Measurements from ENCODE around the gene SPACDR. TPM values are rescaled to one million over a fixed set of nuclear protein-coding genes. Genes with fewer than 3 reads are reported as not detected.
"Not testable (repeated sequence)": the region's sequence is repeated elsewhere in the genome, so short reads cannot be mapped to it uniquely, and the experiment has no call there.

SPACDR gene
- polyA plus RNA-seq, 6 donors from 2014 or later, result 0.45 TPM; not detected in 5

GRCh38 chr7:100444311-100445278, 19.5 kb downstream of the SPACDR start:
- H3K4me3 Mint-ChIP-seq, result no peak overlapping the region
- H3K36me3 Mint-ChIP-seq, result no peaks in the 10 kb centered on the region
- ATAC-seq (ENCODE audit: low read depth in 2 of 2), result peak; percentile 35
- DNase-seq, result no peak
- H3K9me3 Mint-ChIP-seq, result no peaks in the 10 kb centered on the region
- peak overlapping the region in 4 of 6 donors; percentile 47 to 81 (median 66) for H3K27ac Mint-ChIP-seq
- H3K4me1 Mint-ChIP-seq, result peaks cover 8 to 19% (median 10%) of the 10 kb centered on the region in 3 donors
- H3K27me3 Mint-ChIP-seq, result no peaks in the 10 kb centered on the region

- no peaks in the 10 kb centered on the region for H3K27me3 Mint-ChIP-seq
- H3K4me3 Mint-ChIP-seq, result peak overlapping the region in 1 of 8 donors; percentile 65
- H3K9me3 Mint-ChIP-seq, result no peaks in the 10 kb centered on the region
- ATAC-seq (ENCODE audit: low read depth in 2 of 2), result no peak
- H3K36me3 Mint-ChIP-seq, result no peaks in the 10 kb centered on the region
- DNase-seq, result no peak
- peaks cover 8 to 19% (median 10%) of the 10 kb centered on the region in 3 donors for H3K4me1 Mint-ChIP-seq
- H3K27ac Mint-ChIP-seq, result peak overlapping the region in 4 of 6 donors; percentile 44 to 63 (median 56)
Observed at GRCh38 chr7:100443096-100443840, 20.8 kb downstream of the SPACDR start.

- ATAC-seq (ENCODE audit: low read depth in 2 of 2) (no peak), DNase-seq (no peak)
- no peaks in the 10 kb centered on the region for H3K9me3 Mint-ChIP-seq
- no peaks in the 10 kb centered on the region for H3K36me3 Mint-ChIP-seq
- H3K27me3 Mint-ChIP-seq, result no peaks in the 10 kb centered on the region
- peaks cover 8 to 19% (median 10%) of the 10 kb centered on the region in 3 donors for H3K4me1 Mint-ChIP-seq
- peak overlapping the region in 1 of 8 donors; percentile 46 for H3K4me3 Mint-ChIP-seq
- peak overlapping the region in 3 of 6 donors; percentile 26 to 85 (median 84) for H3K27ac Mint-ChIP-seq
Observed at GRCh38 chr7:100441641-100442535, 22.2 kb downstream of the SPACDR start.

- not testable (repeated sequence) for H3K36me3 Mint-ChIP-seq; ATAC-seq (ENCODE audit: low read depth in 2 of 2); H3K9me3 Mint-ChIP-seq
Observed at GRCh38 chr7:100439244-100439643, 24.8 kb downstream of the SPACDR start.

GRCh38 chr7:100438731-100439130, 25.3 kb downstream of the SPACDR start:
- not testable (repeated sequence) for ATAC-seq (ENCODE audit: low read depth in 2 of 2); DNase-seq; H3K9me3 Mint-ChIP-seq; H3K36me3 Mint-ChIP-seq; H3K27ac Mint-ChIP-seq; H3K27me3 Mint-ChIP-seq
- Mint-ChIP-seq H3K4me3 (peak overlapping the region in 1 of 8 donors; percentile 41), H3K4me1 (peaks cover 19 to 25% (median 20%) of the 10 kb centered on the region in 3 donors)

More at GRCh38 chr7:100439244-100439643, 24.8 kb downstream of the SPACDR start:
- Mint-ChIP-seq H3K4me1 (peaks cover 15 to 21% (median 18%) of the 10 kb centered on the region in 3 donors), H3K4me3 (peak overlapping the region in 1 of 8 donors; percentile 41)
- H3K27me3 Mint-ChIP-seq, H3K27ac Mint-ChIP-seq, DNase-seq: not testable (repeated sequence)

- H3K27ac Mint-ChIP-seq, result peak overlapping the region in 1 of 6 donors; percentile 39
- peak overlapping the region in 2 of 8 donors; percentile 15 to 41 for H3K4me3 Mint-ChIP-seq
Observed at GRCh38 chr7:100438172-100438571, 25.9 kb downstream of the SPACDR start.

GRCh38 chr7:100437150-100438100, 26.6 kb downstream of the SPACDR start:
- H3K4me1 Mint-ChIP-seq, result peaks cover 22 to 36% (median 32%) of the 10 kb centered on the region in 3 donors
- H3K9me3 Mint-ChIP-seq, result no peaks in the 10 kb centered on the region
- peaks cover 4 to 7% of the 10 kb centered on the region in 2 donors for H3K36me3 Mint-ChIP-seq
- no peak for DNase-seq
- peak overlapping the region in 1 of 6 donors; percentile 18 for H3K27ac Mint-ChIP-seq
- peak overlapping the region; percentile 29 to 98 (median 90) for H3K4me3 Mint-ChIP-seq
- H3K27me3 Mint-ChIP-seq, result no peaks in the 10 kb centered on the region
- ATAC-seq (ENCODE audit: low read depth in 2 of 2), result no peak

More at GRCh38 chr7:100438172-100438571, 25.9 kb downstream of the SPACDR start:
- ATAC-seq (ENCODE audit: low read depth in 2 of 2) (no peak), DNase-seq (no peak)
- Mint-ChIP-seq H3K36me3 (peaks cover 4 to 7% of the 10 kb centered on the region in 2 donors), H3K4me1 (peaks cover 24 to 29% (median 25%) of the 10 kb centered on the region in 3 donors), H3K9me3 (no peaks in the 10 kb centered on the region), H3K27me3 (no peaks in the 10 kb centered on the region)

- Mint-ChIP-seq H3K36me3 (peaks cover 4 to 7% of the 10 kb centered on the region in 2 donors), H3K9me3 (no peaks in the 10 kb centered on the region), H3K4me1 (peaks cover 35 to 51% (median 45%) of the 10 kb centered on the region in 3 donors), H3K27me3 (no peaks in the 10 kb centered on the region), H3K4me3 (peak overlapping the region; percentile 88 to 98 (median 94)), H3K27ac (peak overlapping the region; percentile 92 to 100 (median 96))
- DNase-seq, result peak; percentile 34
- ATAC-seq (ENCODE audit: low read depth in 2 of 2), result peak; percentile 33 to 43
Observed at GRCh38 chr7:100435401-100436304, 28.4 kb downstream of the SPACDR start.

GRCh38 chr7:100434297-100435144, 29.5 kb downstream of the SPACDR start:
- Mint-ChIP-seq H3K36me3 (peaks cover 4 to 9% of the 10 kb centered on the region in 2 donors), H3K27me3 (no peaks in the 10 kb centered on the region), H3K4me3 (peak overlapping the region; percentile 85 to 95 (median 90)), H3K9me3 (peaks cover 0 to 1% (median 0%) of the 10 kb centered on the region in 7 donors), H3K4me1 (peaks cover 41 to 55% (median 53%) of the 10 kb centered on the region in 3 donors), H3K27ac (peak overlapping the region; percentile 92 to 100 (median 94))
- DNase-seq, result no peak
- no peak for ATAC-seq (ENCODE audit: low read depth in 2 of 2)

- no peaks in the 10 kb centered on the region for H3K27me3 Mint-ChIP-seq
- H3K9me3 Mint-ChIP-seq, result peaks cover 0 to 6% (median 0%) of the 10 kb centered on the region in 7 donors
- peaks cover 49 to 59% (median 55%) of the 10 kb centered on the region in 3 donors for H3K4me1 Mint-ChIP-seq
- H3K36me3 Mint-ChIP-seq, result peaks cover 4 to 17% of the 10 kb centered on the region in 2 donors
- ATAC-seq (ENCODE audit: low read depth in 2 of 2), result no peak
- DNase-seq, result no peak
- H3K27ac Mint-ChIP-seq, result peak overlapping the region in 5 of 6 donors; percentile 16 to 100 (median 87)
- H3K4me3 Mint-ChIP-seq, result peak overlapping the region in 7 of 8 donors; percentile 60 to 94 (median 85)
Observed at GRCh38 chr7:100433592-100434296, 30.3 kb downstream of the SPACDR start.
